ENCODE data around the gene AGAP5. TPM values are rescaled to one million over a fixed set of nuclear protein-coding genes. Genes with fewer than 3 reads are reported as not detected.

AGAP5 gene
- total and polyA plus RNA-seq, 9 of the 15 experiments (the other 6 are each of a cell fraction or from before 2014, with no cell fraction given), result 0.32 to 7.5 (median 5.3) TPM

DNA sequence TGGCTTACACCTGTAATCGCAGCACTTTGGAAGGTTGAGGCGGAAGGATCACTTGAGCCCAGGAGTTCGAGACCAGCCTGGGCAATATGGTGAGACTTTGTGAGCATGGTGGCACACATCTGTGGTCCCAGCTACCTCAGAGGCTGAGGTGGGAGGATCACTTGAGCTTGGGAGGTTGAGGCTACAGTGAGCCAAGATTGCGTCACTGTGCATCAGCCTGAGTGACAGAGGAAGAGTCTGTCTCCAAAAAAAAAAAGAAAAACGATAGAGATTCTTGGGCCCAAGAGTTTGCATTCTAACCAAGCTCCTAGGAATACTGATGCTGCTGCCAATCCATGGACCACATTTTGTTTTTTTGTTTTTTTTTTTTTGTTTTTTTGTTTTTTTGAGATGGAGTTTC, 68.7 kb downstream of the AGAP5 start (continued):
- TF ChIP-seq SNAPC5 (CRISPR knock-in tag; IDR thresholded peaks at IDR 0.05) (no peak), SLC30A9 (CRISPR knock-in tag; IDR thresholded peaks at IDR 0.05) (no peak), ZNF449 (CRISPR knock-in tag; IDR thresholded peaks at IDR 0.05) (no peak), GTF3C2 (IDR thresholded peaks at IDR 0.05; ENCODE audit: borderline replicate concordance, extremely low read depth, insufficient read length) (no peak), RAD21 (CRISPR knock-in tag; conservative IDR thresholded peaks at IDR 0.05 in 1 of 2, IDR thresholded peaks at IDR 0.05 in 1 of 2) (no peak), GABPA (tag; conservative IDR thresholded peaks at IDR 0.05; ENCODE audit: low read depth) (no peak), SMARCC2 (IDR thresholded peaks at IDR 0.05; ENCODE audit: low read depth) (no peak), CEBPG (CRISPR knock-in tag; IDR thresholded peaks at IDR 0.05) (peak; percentile 46; the same call in 1 of the 2 replicates), CEBPG (tag; conservative IDR thresholded peaks at IDR 0.05 in 1 of 2, IDR thresholded peaks at IDR 0.05 in 1 of 2) (peak in 1 of 2 experiments; percentile 39; a peak in 1 of 4 replicates), CBX5 (IDR thresholded peaks at IDR 0.05; ENCODE audit: borderline replicate concordance, low read depth) (no peak), TAF7 (tag; IDR thresholded peaks at IDR 0.05) (no peak)
- TF ChIP-seq, protein P1, sequence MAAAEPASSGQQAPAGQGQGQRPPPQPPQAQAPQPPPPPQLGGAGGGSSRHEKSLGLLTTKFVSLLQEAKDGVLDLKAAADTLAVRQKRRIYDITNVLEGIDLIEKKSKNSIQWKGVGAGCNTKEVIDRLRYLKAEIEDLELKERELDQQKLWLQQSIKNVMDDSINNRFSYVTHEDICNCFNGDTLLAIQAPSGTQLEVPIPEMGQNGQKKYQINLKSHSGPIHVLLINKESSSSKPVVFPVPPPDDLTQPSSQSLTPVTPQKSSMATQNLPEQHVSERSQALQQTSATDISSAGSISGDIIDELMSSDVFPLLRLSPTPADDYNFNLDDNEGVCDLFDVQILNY (CRISPR knock-in tag; IDR thresholded peaks at IDR 0.05), result no peak
- TF ChIP-seq, protein P2, sequence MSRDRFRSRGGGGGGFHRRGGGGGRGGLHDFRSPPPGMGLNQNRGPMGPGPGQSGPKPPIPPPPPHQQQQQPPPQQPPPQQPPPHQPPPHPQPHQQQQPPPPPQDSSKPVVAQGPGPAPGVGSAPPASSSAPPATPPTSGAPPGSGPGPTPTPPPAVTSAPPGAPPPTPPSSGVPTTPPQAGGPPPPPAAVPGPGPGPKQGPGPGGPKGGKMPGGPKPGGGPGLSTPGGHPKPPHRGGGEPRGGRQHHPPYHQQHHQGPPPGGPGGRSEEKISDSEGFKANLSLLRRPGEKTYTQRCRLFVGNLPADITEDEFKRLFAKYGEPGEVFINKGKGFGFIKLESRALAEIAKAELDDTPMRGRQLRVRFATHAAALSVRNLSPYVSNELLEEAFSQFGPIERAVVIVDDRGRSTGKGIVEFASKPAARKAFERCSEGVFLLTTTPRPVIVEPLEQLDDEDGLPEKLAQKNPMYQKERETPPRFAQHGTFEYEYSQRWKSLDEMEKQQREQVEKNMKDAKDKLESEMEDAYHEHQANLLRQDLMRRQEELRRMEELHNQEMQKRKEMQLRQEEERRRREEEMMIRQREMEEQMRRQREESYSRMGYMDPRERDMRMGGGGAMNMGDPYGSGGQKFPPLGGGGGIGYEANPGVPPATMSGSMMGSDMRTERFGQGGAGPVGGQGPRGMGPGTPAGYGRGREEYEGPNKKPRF (IDR thresholded peaks at IDR 0.05; ENCODE audit: low read depth, low read length), result no peak
- TF ChIP-seq, protein P3, sequence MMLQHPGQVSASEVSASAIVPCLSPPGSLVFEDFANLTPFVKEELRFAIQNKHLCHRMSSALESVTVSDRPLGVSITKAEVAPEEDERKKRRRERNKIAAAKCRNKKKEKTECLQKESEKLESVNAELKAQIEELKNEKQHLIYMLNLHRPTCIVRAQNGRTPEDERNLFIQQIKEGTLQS (IDR thresholded peaks at IDR 0.05), result peak; percentile 28; the same call in 1 of the 2 replicates
- TF ChIP-seq, protein P3 (CRISPR knock-in tag; conservative IDR thresholded peaks at IDR 0.05), result no peak
